HPDE6-E6E7 (cell line): ENCODE data around the gene ING4.

Experiments used
- DNase-seq: peaks from one replicate; pipeline ENCODE4 v3.0.0; 2011; ENCODE audit warnings: missing footprints; ENCODE audit errors: extremely low spot score

ING4 gene

GRCh38 chr12:6688543-6688998 is 25.7 kb upstream of the ING4 start:
- DNase-seq = no peak

DNA sequence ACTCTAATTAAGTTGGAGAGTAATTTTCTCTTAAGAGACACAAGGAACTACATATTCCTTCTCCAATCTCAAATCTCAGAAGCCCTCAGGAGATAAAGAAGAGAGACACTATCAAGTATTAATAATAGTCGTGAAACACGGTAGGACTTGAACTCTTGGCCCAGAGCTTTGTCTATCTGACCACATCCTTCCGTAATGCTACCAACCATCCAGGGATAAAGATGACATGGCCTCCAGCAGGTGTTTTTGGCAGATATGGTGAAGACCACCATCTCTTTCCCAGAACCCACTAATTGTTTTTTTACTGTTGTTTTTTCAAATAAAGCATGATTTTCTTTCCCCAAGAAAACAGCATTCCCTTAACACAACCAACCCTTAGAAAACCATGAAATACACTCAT is 22.9 kb upstream of the ING4 start:
- DNase-seq = no peak

GRCh38 chr12:6684609-6685008 is 21.7 kb upstream of the ING4 start:
- no peak for DNase-seq

DNA sequence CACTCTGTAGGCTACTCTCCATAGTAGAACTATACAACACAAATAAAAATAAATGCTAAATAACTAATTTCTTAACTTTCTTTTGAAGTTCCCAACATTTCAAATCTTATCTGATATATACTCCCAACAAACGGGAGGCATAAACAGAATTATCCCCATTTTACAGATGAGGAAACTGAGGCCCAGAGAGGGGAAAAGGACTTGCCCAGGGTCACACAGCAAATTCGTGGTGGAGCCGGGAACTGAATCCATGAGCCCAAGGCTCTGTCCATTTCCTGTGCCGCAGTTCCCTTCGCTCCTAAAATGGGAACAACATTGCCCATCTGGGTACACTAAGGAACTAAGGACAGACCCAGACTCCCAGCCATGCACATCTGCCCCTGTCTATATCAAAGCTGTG is 14.0 kb upstream of the ING4 start:
- DNase-seq = no peak

- no peak for DNase-seq
Measured at GRCh38 chr12:6672143-6672542, 9.2 kb upstream of the ING4 start.

GRCh38 chr12:6667559-6668210 is 4.8 kb upstream of the ING4 start:
- DNase-seq = peak; percentile 38

GRCh38 chr12:6666211-6666610 is 3.3 kb upstream of the ING4 start:
- no peak for DNase-seq

DNA sequence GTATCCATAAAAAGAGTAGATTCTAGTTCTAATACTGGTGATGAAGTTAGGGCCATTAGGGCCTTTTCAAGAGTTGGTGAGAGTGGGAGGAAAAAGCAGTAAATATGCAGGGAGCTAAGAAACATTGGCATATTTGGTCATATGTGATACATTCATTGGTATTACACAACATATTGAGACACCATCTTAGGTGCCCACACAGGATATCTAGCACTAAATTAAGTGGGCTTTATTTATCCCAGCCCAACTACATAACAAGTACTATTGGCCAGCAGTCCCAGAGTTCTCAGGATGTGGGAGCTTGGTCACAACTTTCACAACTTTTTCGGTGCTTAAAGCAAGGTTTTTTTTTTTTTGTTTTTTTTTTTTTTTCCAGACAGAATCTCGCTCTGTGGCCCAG is 2.0 kb upstream of the ING4 start:
- no peak for DNase-seq

DNA sequence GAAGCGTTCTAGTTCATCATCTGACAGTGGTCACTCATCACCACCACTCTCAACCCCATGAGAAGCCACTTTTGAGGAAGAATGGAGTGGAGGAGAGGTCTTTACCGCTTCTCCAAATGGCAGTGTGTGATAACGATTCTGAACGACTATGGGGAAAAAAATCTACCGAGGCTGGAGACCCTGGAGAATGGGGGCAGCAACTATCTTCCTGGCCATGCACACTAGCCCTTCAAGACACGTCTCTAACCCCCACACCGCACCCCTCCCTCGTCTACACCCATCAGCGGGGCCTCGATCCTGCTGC is 365 bp downstream of the ING4 start:
- peak; percentile 56 for DNase-seq

DNA sequence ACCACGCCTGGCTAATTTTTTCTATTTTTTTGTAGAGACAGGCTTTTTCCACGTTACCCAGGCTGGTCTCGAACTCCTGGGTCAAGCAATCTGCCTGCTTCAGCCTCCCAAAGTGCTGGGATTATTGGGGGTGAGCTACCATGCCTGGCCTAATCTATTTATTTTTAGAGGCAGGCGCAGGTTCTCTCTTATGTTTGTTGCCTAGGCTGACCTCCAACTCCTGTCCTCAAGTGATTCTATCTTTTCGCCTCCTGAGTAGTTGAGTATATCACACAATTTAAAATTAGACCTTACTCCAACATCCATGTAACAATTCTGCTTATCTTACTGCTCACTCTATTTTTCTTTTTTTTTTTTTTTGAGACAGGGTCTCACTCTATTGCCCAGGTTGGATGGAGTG is 8.9 kb downstream of the ING4 start:
- DNase-seq = no peak

DNA sequence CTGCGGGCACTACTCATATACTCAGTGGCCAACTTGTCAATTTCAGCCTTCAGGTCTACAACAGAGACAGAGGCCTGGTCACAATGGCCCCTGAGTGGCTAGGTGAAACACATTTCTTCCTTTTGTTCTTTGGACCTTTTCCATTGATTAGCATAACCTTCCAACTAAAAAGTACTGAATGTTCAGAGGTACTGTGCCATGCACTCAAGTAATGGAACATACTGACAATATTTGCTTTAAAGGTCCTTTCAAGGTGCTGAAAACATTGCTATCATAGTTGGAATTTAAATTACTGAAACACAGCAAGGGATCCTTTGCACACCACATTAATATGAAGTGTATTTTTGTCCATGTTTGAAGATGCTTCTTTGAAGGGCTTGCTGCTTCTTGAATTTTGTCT is 9.6 kb downstream of the ING4 start:
- no peak for DNase-seq

DNA sequence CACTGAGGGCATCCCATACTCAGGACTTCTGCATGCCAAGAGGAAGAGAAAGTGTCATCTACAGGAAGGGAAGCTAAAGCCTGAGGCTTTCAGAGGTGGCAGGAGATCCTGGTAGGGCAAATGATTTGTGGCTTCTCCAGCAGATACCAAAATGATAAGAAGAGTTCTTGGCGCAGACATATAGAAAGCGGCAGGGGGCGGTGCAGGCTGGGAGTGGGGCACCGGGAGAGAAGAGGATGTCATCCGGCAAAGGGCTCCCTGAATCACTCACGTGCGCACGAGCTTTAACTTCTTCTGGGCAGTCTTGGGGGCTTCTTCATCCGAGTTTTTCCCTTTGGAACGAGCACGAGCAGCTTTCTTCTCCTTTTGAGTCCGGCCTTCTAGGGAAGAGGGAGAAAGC is 10.5 kb downstream of the ING4 start:
- DNase-seq = no peak

GRCh38 chr12:6650832-6651231 is 12.1 kb downstream of the ING4 start:
- DNase-seq = no peak

- no peak for DNase-seq
Measured at GRCh38 chr12:6647083-6647604, 15.8 kb downstream of the ING4 start, which contains the start of gene ACRBP. Gene ACRBP (minus strand): TSS chr12:6647432. CDS start chr12:6647366, 66 bp downstream.

- DNase-seq = no peak
Measured at GRCh38 chr12:6646276-6647082, 16.4 kb downstream of the ING4 start.

DNA sequence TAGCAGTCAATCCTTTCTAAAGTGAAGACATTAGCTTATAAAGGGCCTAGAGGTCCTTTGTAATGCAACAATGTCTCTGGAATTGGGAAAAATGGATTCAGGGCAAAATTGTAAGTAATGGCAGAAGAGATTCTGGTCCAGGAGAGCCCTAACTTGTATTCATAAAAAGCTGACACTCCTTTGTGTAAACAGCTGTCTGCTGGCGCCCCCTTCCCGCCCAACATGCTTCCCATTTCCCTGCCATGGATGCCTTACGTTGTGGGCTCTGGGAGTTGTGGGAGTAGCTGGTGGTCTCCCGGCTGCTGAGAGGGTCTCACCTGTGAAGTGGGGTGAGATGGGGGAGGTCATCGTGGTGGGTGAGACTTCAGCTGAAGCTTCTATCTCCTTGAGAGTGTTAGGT is 18.0 kb downstream of the ING4 start:
- no peak for DNase-seq

DNA sequence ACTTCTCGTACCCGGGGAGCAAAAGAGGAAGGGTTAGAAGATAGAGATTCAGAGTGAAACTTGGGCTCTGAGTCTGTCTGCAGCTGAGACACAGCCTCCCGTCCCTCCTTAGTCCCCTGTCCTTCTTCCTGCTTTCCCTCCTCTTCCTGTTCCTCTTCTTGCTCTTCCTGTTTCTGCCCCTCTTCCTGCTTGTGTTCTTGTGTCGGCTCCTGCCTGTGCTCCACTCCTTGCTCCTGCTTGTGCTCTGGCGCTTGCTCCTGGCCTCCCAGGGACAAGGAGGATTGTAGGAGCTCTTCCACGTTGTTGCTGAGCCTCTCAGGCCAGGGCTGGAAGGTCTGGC is 18.7 kb downstream of the ING4 start:
- DNase-seq = no peak

DNA sequence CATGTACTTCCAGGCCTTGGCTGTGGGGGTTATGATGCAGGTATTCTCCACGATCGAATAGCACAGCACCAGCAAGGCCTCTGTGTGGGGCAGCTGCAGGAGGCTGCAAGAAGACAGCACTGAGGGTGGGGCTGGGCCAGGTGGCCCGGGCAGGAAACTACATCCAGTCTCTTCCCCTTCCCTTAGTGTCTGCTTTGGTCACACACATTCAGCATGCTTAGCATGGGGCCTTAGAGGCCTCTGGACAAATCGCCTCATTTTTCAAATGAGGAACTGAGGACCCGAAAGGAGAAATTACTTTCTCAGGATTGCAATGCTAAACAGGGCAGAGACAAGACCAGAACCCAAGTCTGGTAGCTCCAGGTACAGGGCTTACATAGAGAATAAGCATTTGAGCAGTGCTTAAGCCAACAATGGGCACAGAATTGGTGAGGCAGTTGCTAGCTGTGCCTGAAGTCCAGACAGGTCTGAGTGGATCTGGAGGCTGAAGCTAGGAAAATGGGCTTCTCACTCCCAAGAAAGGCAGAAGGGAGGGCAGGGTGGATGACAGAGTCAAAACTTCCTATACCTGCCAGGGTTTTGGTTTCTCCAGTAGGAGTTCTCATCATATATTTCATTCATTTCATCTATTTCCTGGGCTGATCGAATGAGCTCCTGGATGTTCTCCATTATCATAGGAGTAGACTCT is 19.2 kb downstream of the ING4 start:
- DNase-seq = no peak

GRCh38 chr12:6641131-6641530 is 21.8 kb downstream of the ING4 start:
- DNase-seq = no peak

GRCh38 chr12:6640497-6640896 is 22.4 kb downstream of the ING4 start:
- no peak for DNase-seq

- no peak for DNase-seq
Measured at GRCh38 chr12:6639151-6639801, 23.6 kb downstream of the ING4 start.

DNA sequence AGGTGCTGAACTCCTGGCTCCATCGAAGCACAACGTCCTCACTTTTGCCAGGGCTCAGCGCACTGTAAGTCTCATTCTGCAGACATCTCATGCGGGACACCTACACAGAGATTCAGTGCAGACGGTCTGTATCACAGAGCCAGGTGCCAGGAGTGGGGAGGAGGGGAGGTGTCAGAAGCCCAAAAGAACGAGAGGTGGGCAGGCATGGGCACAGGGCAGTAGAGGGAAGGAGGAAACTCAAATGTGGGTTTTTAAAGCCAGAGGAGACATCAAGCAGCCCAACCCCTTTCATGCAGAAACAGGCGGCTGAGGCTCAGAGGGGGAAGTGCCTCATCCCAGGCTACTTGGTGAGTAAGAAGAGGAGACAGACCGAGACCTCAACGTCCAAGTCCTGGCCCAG is 24.6 kb downstream of the ING4 start:
- DNase-seq = no peak
